HG02840 (cell line): ENCODE measurements around the gene COPE.
"Not testable (repeated sequence)": the region's sequence is repeated elsewhere in the genome, so short reads cannot be mapped to it uniquely, and the experiment has no call there.

Source experiments
- ATAC-seq: cut with Tn5 transposase; IDR thresholded peaks from one replicate; pipeline ENCODE4 v1.9.1; 2021; ENCODE audit warnings: mild to moderate bottlenecking, moderate library complexity, moderate number of reproducible peaks; ENCODE audit not compliant: unreplicated experiment, low FRiP score

The COPE gene

GRCh38 chr19:18919086-18919899 is at the start of gene COPE, which contains the start of gene DDX49:
TSS of gene COPE (minus strand) at chr19:18919387. CDS start at chr19:18919348, 39 bp downstream.
TSS of gene DDX49 (plus strand) at chr19:18919715. CDS start at chr19:18919742, 27 bp downstream.
- ATAC-seq, result peak; percentile 94

- no peak for ATAC-seq
Measured at GRCh38 chr19:18967358-18968146, 48.4 kb upstream of the COPE start.

GRCh38 chr19:18966307-18966706 is 47.1 kb upstream of the COPE start:
- no peak for ATAC-seq

GRCh38 chr19:18964121-18964520 is 44.9 kb upstream of the COPE start:
- no peak for ATAC-seq

- ATAC-seq, result no peak
Measured at GRCh38 chr19:18961767-18962620, 42.8 kb upstream of the COPE start.

GRCh38 chr19:18960370-18960769 is 41.2 kb upstream of the COPE start:
- no peak for ATAC-seq

- ATAC-seq, result no peak
Measured at GRCh38 chr19:18955042-18955441, 35.9 kb upstream of the COPE start.

GRCh38 chr19:18954094-18954493 is 34.9 kb upstream of the COPE start:
- no peak for ATAC-seq

- not testable (repeated sequence) for ATAC-seq
Measured at GRCh38 chr19:18952364-18953003, 33.3 kb upstream of the COPE start.

- ATAC-seq, result no peak
Measured at GRCh38 chr19:18951721-18952281, 32.6 kb upstream of the COPE start.

- ATAC-seq, result no peak
Measured at GRCh38 chr19:18949858-18950257, 30.7 kb upstream of the COPE start.

GRCh38 chr19:18948976-18949356 is 29.8 kb upstream of the COPE start:
- ATAC-seq, result no peak

- ATAC-seq, result no peak
Measured at GRCh38 chr19:18948075-18948975, 29.1 kb upstream of the COPE start.

GRCh38 chr19:18946918-18947317 is 27.7 kb upstream of the COPE start:
- ATAC-seq, result no peak

- no peak for ATAC-seq
Measured at GRCh38 chr19:18946335-18946734, 27.1 kb upstream of the COPE start.

GRCh38 chr19:18945297-18945696 is 26.1 kb upstream of the COPE start:
- no peak for ATAC-seq

- ATAC-seq, result no peak
Measured at GRCh38 chr19:18943465-18943864, 24.3 kb upstream of the COPE start.

- no peak for ATAC-seq
Measured at GRCh38 chr19:18942692-18943091, 23.5 kb upstream of the COPE start.
